ENCODE measurements around the gene EPHA1.
"Not testable (repeated sequence)": the region's sequence is repeated elsewhere in the genome, so short reads cannot be mapped to it uniquely, and the experiment has no call there.

EPHA1 gene

DNA sequence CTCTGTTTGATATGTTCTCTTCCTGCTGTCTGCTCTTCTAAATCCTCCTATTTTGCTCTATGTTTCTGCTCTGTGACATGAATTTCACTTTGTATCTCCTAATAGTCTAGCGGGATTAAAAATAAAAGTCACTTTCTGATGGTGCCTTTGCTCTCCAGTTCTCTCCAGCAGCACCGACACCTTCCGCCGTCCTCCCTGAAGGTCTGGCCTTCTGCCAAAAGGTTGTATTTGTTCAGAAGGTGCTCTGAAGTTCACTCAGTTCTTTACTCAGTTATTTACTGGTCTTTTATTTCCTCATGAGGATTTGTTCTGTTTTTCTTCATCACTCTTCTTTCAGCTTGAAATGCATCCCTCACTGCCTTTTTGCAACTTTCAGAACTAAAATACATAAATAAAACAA, 11.2 kb upstream of the EPHA1 start:
- no peak overlapping the region for H3K4me3 ChIP-seq (ENCODE audit: control insufficient read depth, low read depth, low read length)
- DNase-seq (ENCODE audit: low read depth): no peak
- TF ChIP-seq, protein P1, sequence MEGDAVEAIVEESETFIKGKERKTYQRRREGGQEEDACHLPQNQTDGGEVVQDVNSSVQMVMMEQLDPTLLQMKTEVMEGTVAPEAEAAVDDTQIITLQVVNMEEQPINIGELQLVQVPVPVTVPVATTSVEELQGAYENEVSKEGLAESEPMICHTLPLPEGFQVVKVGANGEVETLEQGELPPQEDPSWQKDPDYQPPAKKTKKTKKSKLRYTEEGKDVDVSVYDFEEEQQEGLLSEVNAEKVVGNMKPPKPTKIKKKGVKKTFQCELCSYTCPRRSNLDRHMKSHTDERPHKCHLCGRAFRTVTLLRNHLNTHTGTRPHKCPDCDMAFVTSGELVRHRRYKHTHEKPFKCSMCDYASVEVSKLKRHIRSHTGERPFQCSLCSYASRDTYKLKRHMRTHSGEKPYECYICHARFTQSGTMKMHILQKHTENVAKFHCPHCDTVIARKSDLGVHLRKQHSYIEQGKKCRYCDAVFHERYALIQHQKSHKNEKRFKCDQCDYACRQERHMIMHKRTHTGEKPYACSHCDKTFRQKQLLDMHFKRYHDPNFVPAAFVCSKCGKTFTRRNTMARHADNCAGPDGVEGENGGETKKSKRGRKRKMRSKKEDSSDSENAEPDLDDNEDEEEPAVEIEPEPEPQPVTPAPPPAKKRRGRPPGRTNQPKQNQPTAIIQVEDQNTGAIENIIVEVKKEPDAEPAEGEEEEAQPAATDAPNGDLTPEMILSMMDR (conservative IDR thresholded peaks at IDR 0.05; ENCODE audit: control insufficient read depth, insufficient read depth, low read depth, low read length): no peak

GRCh38 chr7:143418681-143419458, 10.2 kb upstream of the EPHA1 start:
- no peak overlapping the region for H3K4me3 ChIP-seq (ENCODE audit: control insufficient read depth, low read depth, low read length)
- TF ChIP-seq, protein P1 (conservative IDR thresholded peaks at IDR 0.05; ENCODE audit: control insufficient read depth, insufficient read depth, low read depth, low read length): no peak

DNA sequence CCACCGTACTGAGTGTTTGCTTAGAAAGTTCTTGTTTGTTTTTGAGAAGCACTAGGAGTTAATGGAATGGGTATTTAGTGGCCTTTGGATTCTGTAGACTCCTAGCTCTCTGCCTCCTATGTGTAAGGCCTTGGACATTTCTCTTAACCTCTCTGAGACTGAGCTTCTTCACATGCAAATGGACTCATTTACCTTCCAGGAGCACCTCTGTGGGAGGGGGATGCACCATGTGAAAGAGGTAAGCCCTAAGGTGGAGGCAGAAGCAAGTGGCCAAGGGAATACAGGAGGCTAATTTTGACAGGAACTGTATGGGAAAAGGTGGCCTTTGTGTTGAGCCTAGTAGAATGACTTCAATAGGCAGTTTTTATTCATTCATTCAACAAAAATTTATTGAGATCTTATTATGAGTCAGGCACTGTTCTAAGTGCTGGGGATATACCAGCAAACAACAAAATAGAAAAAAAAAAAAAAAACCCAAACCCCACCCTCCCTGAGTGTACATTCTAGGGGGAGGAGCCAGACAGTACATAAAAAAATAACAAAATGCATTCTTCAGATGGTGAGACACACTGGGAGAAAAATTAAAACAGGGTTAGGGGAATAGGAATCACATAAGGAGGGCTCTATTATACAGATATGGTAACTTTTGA, 9.2 kb upstream of the EPHA1 start:
- TF ChIP-seq, protein P1 (conservative IDR thresholded peaks at IDR 0.05; ENCODE audit: control insufficient read depth, insufficient read depth, low read depth, low read length): no peak
- H3K4me3 ChIP-seq (ENCODE audit: control insufficient read depth, low read depth, low read length): no peak overlapping the region
- peak; percentile 56 for DNase-seq (ENCODE audit: low read depth)

More at GRCh38 chr7:143418681-143419458, 10.2 kb upstream of the EPHA1 start:
- no peak for DNase-seq (ENCODE audit: low read depth)

DNA sequence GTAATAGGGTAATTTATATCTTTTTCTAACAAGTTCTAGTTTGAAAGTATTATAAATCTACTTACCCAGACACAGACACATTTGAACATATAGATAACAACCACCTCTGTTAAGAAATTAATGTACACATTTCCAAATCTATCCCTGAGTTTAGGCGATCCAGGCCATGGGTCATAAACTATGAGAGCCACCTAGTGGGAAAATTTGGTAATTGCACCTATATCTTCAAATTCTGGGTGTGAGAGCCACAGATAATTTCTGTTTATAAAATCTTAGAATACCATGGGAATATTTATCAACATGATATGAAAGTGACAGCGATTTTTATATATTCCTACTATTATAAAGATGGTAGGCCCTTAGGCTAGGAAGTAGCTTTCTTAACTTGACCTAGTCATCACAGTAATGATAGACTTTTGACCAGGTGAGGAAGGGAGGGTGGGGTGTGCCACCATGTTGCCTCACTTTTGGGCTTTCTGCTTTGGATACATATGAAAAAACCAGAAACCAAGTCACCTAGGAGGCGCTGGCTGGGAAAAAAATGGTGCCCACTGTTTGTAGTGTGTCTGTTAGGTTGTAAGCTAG, 8.0 kb upstream of the EPHA1 start:
- TF ChIP-seq, protein P1 (conservative IDR thresholded peaks at IDR 0.05; ENCODE audit: control insufficient read depth, insufficient read depth, low read depth, low read length): peak; percentile 85
- H3K4me3 ChIP-seq (ENCODE audit: control insufficient read depth, low read depth, low read length): no peak overlapping the region
- peak; percentile 69 for DNase-seq (ENCODE audit: low read depth)

GRCh38 chr7:143415742-143416397, 7.2 kb upstream of the EPHA1 start:
- peak; percentile 68 for DNase-seq (ENCODE audit: low read depth)
- no peak overlapping the region for H3K4me3 ChIP-seq (ENCODE audit: control insufficient read depth, low read depth, low read length)
- TF ChIP-seq, protein P1 (conservative IDR thresholded peaks at IDR 0.05; ENCODE audit: control insufficient read depth, insufficient read depth, low read depth, low read length): no peak

GRCh38 chr7:143415209-143415608, 6.6 kb upstream of the EPHA1 start:
- DNase-seq (ENCODE audit: low read depth); H3K4me3 ChIP-seq (ENCODE audit: control insufficient read depth, low read depth, low read length): not testable (repeated sequence)

Measured in fibroblast of mammary gland (primary cell).